NCI-H2196 treated with DMSO at 0.1 percent for 48 hours (cell line): ENCODE results near the gene MRPL9.
"Not testable (repeated sequence)": the region's sequence is repeated elsewhere in the genome, so short reads cannot be mapped to it uniquely, and the experiment has no call there.

Experiments
- DNase-seq: peaks from one replicate; lab custom pipeline; 2025; ENCODE audit not compliant: unreplicated experiment; lab: John Stamatoyannopoulos, UW

MRPL9 gene

DNA sequence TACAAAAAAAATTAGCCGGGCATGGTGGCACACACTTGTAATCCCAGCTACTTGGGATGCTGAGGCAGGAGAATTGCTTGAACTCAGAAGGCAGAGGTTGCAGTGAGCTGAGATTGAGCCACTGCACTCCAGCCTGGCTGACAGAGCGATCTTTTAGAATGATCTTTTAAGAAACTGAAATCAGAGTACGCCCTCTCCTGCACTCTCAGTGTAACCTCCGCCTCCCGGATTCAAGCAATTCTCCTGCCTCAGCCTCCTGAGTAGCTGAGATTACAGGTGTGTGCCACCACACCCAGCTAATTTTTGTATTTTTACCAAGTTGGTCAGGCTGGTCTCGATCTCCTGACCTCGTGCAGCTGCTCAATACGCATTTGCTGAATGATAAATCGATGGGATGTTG, 29.3 kb downstream of the MRPL9 start:
- not testable (repeated sequence) for DNase-seq

DNA sequence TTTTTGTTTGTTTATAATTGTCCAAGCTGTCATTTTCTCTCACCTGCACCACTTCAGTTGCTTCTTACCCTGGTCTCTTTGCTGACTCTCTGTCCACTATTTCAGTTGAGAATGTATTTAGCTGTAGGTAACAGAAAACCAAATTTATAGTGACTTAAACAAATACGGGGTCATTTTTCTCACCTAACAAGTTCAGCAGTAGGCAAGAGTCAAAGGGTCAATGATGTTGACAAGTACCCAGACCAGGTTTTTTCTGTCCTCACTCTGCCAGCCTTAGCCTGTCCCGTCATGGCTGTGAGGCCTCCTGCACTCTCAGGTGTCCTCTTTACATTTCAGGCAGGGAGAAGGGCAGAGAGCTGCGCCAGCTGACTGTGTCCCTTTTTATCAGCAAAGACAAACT, 30.2 kb downstream of the MRPL9 start:
- DNase-seq = no peak

DNA sequence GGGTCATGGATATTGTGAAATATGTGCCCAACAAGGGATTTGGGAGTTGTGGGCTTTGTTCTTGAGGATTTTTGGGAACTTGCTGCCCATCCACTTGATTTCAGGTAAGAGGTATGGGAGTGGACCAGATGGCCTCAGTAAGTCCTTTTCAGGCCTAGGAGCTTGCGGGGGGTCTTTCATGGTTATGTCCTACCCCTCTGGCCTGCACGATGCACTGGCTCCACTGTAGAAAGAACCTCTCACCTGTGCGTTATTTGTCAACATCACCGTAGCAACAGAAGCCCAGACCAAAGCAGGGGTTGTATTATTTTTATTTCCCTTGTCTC, 33.4 kb downstream of the MRPL9 start:
- DNase-seq = no peak

DNA sequence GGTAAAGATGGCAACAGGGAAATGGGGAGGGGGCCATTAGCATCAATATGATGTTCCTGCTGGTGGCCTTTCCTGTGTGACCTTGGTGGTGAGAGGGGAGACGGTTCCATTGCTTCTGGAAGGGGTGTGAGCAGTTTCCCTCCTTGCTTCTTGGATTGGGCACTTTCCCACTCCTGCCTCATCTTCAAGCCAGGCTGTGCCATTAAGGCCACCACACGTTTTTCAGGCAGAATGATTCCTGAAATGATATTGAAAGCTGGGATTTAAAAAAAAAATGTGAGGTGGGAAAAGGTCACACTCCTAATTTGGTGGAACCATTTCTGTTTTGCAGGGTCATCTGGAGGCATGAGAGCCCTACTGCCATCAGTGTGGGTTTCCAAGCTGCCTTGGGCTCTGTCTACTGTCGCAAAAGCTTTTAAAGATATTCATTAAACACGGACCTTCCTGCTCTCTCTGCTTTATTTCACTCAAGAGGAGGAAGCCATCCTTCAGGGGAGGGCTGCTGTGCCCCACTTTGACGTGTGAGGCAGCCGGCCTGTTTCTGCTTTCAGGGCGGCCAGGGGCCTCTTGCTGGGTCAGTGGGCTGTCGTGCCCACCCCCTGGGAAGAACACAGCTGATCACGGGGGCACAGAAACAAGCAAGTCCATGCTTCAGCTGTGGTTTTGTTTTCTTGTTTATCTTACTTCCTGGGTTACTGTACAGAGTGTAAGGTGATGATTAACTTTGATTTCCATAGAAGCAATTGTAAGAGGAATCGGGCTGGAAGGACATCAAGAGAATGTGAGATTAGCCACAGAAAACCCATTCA, 33.9 kb downstream of the MRPL9 start:
- no peak for DNase-seq

DNA sequence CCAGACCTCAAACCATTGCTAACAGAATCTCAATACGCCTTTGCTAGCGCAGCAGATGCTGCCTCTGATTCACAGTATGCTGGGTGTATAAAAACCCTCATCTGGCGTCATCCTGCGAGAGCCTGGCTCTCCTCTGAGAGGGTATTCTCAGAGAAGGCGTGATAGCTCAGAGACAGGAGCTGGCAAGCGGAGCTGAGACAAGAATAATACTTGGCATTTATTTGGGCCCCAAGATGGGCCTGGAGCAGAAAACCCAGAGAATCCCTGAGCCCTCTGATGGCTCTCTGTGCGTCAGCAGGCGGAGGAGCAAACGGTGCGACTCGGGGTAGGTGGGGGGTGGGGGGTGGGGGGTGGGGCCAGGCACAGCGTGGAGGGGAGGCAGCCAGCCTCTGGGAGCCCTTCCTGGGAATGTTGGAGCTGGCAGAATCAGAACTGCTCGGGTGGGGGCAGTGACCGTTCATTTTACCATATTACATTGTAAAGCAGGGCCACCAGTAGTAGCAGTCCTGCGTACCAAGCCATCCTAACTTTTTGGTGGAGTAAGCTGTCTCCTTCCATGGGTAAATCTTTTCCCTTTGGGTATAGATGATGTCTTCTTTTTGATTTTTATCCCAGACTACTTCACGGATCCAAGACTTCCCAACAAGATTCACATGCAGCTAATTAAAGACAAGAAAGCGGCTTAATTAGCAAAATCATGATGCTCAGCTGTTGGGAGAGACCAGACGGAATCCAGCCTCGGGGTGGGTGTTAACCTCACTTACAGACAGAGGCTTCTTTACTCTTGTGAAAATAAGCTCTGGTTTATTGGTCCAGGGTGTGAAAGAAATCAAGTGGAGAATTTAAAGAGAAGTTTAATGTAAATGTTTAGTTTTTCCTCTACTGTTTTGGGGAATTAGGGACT, 34.9 kb downstream of the MRPL9 start:
- no peak for DNase-seq

DNA sequence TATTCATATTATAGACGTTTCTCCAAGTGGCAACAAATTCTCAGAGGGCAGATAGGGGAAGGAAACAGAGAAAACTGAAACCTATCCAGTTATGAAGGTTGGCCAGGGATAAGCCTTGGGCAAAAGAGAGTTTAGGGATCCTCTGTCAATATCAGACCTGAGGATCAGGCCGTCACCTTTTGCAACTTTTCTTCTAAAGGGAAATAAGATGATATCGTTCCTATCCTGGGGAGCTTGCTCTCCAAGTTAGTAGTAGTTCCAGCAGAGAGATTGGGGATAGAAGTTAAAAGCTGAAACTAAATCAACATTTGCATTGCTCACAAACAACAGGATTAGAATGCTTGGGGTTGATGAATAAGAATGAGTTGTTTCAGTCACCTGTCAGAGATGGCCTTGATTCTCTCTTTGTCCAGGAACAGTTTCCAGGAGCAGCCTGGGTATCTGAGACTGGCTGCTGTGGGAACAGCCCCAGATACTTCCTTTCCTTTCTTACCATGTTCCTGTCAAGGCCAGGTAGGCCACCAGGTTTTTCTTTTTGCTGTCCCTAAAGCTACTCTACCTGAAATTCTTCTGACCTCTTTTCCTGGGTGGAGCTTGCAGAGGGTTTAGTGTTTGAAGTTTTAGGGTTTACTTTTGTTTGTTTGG, 39.4 kb downstream of the MRPL9 start:
- no peak for DNase-seq

DNA sequence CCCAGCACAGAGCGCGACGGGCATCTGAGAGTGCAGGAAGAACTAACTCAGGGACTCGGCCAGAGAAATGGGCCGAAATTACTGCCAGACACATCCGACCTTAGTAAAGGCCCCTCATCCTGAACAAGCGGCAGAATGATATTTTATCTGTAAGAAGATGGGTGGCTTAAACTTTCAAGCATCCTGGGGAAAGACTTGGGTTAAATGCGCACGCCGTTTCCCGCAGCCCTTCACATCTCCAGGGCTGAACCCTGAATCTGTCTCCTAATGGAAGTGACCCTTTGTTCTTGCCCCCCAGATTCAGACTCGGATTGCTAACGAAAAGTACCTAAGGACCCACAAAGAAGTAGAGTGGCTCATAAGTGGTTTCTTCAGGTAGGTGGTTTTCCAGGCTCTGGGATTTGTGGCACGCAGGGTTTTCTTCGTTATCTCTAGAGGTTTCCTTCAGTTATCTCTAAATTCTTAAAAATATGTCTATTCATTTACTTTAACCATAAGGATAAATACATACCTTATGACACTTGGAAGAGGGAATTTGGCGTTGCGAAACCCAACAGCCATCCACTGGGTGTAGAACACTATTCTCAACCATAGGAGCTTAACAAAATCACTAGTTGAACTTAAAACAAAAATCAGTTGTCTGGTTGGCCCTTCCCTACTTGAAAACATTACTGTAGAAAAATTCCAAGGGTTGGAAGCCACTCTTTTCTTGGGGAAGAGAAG, 41.3 kb downstream of the MRPL9 start:
- DNase-seq = no peak

DNA sequence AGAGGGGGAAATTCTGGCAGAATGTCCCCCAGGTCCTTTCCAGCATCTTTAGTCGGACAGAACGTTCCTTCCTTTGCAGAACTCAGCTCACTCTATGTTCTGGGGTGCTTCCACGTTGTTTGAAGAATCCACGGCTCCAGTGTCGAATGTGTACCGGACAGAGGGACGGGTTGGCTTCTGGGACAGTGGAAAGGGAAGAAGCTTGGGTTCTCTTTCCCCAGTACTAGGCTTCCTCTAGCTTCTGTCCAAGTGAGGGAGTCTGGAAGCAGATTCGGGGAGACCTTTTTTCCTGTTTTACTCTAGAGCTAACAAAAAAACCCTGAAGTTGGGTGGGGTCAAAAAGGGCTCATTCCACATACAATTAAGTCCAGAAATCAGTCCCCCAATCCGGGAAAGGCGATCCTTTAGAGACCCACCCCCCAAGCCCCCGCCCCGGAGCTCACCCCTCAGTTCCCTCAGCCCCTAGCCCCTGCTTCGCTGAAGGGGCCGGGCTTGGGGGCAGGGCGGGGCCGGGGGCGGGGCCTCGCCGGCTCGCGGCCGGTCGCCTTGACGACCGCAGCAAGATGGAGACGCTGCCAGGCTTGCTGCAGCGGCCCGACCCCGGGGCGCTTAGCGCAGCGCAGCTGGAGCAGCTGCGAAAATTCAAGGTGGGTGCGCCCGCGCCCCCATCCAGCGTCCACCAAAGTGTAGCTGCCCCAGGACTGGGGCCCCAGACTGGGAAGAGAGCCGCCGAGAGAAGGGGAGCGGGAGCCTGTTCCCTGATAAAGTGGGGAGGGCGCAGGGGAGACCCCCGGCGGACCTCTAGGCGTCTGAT, 42.1 kb downstream of the MRPL9 start, which contains the start of gene RIIAD1:
RIIAD1 (plus strand) TSS at position 549 of the 814 bp plus-strand sequence; CDS start at position 564, 15 bp downstream.
- DNase-seq = no peak

DNA sequence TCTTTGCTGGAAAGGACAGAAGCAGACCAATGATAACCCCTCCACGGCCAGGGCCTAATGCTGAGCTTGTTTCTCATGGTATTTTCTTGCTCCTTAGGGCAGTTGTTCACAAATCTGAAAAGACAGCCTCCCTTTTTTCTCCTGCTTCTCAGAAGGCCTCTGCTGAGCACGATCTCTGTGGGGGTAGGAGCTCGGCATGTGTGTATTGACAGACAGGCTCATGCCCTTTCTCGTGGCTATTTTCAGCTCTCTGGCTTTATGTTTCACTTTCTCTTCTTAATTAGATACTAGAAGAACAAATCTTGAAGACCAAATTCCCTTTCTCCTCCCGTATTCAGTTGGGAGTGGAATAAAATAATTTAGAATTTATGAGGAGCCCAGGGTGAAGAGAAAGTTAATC, 42.7 kb downstream of the MRPL9 start:
- no peak for DNase-seq

DNA sequence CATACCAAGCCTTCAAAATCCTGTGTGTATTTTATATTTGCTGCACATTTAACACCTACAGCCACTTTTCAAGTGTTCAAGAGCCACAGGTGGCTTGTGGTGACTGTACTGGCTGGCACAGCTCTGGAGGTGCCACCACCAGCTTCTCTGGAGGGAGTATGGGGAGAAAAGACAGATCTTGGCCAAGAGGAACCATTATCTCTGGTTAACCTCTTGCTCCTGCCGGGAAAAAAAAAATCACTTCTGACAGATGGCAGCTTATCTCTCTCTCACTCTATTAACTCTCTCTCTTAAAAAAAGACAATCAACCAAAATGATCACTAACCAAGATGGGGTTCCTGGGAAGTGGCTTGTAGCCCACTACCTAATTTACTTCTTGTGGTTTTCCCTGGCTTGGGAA, 43.2 kb downstream of the MRPL9 start:
- no peak for DNase-seq

DNA sequence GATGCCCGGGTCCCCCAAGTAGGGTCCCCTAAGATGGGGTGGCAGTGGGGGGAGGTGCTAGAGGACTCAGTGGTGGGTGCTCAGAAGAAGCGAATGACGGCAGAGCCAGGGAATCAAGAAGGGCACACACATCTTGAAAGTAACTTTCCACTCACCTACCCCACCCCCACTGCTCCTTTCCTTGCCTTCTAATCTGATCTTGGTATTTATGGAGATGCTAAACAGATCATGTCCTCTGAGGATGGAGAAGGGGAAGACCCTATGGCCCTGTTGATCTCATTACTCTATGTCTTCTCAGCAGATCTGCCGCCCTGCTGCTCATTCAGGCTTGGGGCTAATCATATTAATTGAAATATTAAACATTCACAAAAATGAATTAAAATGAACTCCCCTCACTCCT, 44.6 kb downstream of the MRPL9 start:
- DNase-seq = no peak

DNA sequence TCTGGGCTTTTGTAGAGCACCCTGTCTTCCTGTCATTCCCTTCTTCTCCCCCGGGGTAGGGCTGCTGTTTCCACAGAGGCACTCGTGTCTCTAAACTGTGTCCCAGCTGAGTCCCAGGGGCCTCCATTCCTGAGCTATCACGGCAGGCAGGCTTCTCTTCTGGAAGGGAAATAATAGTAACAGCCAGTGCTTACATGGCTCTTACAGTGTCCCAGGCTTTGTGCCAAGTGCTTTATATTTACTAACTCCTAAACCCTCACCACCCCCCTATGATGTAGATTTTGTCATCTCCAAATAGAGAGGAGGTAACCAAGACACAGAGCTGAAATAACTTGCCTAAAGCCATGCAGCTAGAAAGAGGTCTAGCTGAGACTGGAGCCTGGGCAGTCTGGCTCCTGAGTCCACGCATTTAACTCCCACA, 45.3 kb downstream of the MRPL9 start:
- no peak for DNase-seq

DNA sequence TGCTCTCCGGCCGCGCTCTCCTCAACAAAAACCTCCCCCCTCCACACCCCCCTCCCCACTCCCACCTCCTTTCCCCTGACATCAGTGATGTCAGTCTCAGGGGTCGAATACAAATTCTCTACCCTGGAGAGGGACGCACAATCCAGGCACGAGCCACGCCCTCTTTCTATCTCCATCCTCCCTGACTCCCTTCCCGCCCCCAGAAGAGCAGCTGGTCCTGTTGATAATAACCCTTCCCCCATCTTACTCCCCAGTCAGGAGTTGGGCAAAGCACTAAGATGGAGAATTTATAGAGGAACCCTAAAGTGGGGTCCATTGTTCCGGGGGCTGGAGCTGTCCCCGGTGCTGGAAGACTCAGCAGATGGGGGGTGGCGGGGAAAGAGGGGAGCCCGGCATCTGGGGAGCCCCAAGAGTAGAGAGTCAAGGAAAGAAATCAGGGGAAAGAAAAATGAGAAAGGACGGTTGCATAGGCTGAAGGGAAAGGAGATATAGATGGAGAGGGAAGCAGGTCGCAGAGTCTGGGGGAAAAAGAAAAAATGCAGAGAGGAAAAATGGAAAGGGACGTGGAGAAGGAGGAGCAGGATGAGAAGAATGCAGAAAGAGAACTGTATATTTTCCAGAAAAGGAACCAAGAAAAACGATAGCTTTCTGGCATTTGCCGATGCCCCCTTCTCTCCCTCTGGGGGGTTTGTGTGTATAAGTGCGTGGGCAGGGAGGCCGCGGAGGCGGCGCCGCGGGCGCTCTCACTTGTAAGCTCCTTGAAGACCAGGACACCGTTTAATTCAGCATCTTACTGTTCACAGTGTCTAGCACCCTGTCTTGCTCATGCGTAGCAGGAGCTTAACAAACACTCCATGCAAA, 46.3 kb downstream of the MRPL9 start, which contains the start of gene CELF3:
CELF3 (minus strand) TSS at position 33 of the 861 bp plus-strand sequence. CDS start 783 bp downstream, outside the sequence.
- DNase-seq = peak; percentile 95

DNA sequence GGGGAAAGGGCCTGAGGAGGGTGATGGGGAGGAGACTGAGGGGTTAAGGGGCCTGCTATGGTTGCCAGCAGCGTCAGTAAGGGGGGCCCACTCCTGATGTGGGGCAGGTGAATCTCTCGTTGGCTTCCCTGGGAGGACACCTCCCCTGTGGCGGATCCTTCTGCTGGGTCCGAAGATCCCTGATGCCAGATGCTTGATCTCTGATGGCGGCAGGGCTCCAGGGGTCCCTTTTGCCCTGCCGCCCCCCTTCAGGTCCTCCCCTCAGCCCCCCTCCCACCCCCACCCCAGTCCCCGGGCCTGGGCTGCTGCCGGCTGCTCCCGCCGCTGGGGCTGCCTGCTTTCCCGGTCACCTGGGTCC, 46.9 kb downstream of the MRPL9 start:
- no peak for DNase-seq

DNA sequence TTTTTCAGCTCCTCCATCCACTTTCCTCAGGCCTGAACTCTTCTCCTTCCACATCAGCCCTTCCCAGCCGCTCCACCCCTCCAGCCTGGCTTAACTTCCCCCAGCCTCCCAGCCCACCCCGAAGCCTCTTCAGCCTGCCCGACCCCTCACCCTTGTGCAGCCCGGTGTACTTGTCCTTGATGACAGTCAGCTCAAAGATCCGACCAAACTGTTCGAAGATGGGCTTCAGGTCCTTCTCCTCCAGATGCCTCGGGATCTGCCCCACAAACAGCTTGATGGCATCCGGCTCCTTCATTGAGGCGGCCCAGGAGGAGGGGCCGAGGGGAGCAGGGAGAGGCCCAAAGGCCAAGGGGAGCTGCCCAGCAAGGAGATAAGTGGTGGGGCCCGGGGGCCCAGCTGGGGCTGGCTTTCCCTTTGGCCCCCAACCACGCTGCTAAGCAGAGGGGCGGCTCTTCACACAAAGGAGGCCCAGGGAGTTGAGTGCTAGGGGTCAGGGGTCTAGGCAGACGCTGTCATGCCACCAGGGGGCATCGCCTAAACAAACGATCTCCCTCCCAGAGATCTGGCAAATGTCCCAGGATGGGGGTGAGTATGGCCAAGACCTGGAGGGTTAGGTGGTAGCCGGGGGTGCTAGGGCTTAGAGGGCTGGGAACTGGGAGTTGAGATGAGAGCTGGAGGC, 47.4 kb downstream of the MRPL9 start:
- DNase-seq = no peak

DNA sequence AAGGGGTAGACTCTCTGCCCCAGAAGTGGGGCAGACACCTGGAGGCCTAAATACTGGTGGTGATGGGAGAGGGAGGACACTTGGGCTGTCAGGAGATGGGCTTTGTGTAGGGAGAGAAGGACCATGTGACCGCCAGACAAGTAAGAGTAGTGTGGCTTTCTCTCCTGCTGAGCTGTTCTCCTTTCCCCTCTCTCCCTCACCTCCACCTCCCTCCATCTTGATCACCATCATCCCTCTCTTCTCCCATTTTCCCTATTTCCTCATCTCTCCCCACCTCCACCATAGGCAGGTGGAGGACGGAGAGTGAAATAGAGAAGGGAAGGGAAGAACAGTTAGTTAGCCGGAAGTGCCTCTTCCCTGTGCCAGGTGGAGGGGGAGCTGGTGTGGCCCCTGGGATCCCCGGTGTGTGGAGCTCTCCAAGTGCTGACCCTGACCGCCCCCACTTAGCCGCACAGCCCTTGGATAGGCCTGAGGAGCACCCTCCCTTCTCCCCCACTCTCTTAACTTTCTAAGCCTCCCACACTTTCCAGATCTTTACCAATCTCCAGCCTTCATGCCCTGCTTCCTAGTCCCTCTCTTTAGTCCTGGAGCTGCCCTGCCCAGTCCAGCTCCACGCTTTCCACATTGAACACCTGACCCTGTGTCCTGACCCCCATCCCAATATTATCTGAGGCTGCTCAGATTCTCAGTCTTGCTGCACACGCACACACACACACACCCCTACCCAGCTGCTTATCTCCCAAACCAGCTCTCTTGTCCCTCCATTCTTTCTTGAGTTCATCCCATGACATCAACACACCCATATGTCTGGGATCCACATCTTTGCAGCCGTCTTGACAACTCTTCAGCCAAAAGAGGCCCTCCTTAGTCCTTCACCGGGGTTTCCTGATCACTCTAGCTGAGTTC, 48.2 kb downstream of the MRPL9 start:
- no peak for DNase-seq

DNA sequence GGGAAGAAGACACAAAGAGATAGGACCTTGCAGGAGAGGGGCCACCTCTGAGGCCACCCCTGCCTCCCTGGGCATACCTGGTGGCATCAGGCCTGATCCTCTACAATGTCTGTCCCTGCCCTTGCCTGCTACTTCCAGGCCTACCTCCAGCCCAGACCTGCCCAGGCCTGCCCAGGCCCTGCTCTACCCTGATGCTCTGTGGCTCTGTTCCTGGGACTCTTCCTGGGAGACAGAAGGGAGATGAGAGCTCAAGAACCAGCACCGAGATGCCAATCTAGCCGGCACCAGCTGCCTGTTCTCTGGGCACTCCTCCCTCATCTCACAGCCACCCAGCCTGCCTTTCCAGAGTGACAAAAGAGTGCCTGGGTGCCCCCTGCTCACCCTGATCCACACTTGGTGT, 49.4 kb downstream of the MRPL9 start:
- DNase-seq = no peak

DNA sequence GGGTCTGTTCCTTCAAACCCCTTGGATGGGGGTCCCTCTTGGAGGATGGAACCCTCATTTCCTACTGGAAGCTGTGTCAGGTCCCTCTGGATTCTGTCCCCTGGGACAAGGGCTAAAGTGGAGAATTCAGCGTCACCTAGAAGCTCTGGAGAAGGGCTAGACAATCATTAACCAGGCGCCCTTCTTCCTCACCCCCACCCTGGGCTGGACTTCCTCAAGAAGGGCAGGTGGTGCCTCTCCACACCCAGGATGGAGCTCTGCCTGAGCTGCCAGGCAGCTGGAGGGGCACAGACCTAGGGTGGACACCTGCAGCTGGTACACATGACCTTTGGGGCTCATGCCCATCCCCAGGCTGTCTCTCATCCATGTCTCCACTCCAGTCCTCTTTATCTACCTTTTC, 50.3 kb downstream of the MRPL9 start:
- no peak for DNase-seq
